WTC11 (cell line): ENCODE data around the gene PTPRN2. TPM values are rescaled to one million over a fixed set of nuclear protein-coding genes. Genes with fewer than 3 reads are reported as not detected.

ENCODE experiments used
- ATAC-seq: fragments of 200-7000 bp; cut with Tn5 transposase; 2 replicates; pipeline ENCODE4 v1.10.0; 2021; ENCODE audit warnings: mild to moderate bottlenecking, moderate library complexity
- CTCF ChIA-PET: fragments of 300-600 bp; sonication (Branson Sonifier 250); formaldehyde crosslinking; loops from one replicate; lab custom pipeline; 2021; ENCODE audit warnings: antibody characterized with exemption; lab: Charles Lee
- POLR2A ChIA-PET: fragments of 350-600 bp; sonication (Branson Sonifier 250); formaldehyde crosslinking; loops from one replicate; lab custom pipeline; 2021; ENCODE audit warnings: antibody characterized with exemption; lab: Charles Lee
- DNase-seq: peaks from one replicate; pipeline ENCODE4 v3.0.0; 2021; ENCODE audit warnings: low spot score
- H3K27ac Mint-ChIP-seq: 2 replicates; pipeline ENCODE4 v1.8.0; 2021; ENCODE audit warnings: mixed read lengths
- H3K27me3 Mint-ChIP-seq: 2 replicates; pipeline ENCODE4 v1.8.0; 2021; ENCODE audit warnings: low read depth, mild to moderate bottlenecking, moderate library complexity, mixed read lengths
- H3K36me3 Mint-ChIP-seq: 2 replicates; pipeline ENCODE4 v1.8.0; 2021; ENCODE audit warnings: mixed read lengths
- H3K4me1 Mint-ChIP-seq: 2 replicates; pipeline ENCODE4 v1.8.0; 2022; ENCODE audit warnings: mixed read lengths
- H3K4me3 Mint-ChIP-seq: 2 replicates; pipeline ENCODE4 v1.8.0; 2021; ENCODE audit warnings: mild to moderate bottlenecking, moderate library complexity, mixed read lengths
- H3K9me3 Mint-ChIP-seq: 2 replicates; pipeline ENCODE4 v1.8.0; 2021; ENCODE audit warnings: mixed read lengths
- AFF4 ChIP-seq: sonication (generic); formaldehyde crosslinking; IDR thresholded peaks from 2 replicates; pipeline ENCODE4 v1.8.1; 2023; ENCODE audit warnings: mild to moderate bottlenecking, missing genetic modification reagents, borderline replicate concordance
- ATF2 ChIP-seq: sonication (generic); formaldehyde crosslinking; IDR thresholded peaks from 2 replicates; pipeline ENCODE4 v1.8.1; 2022; ENCODE audit warnings: low read depth, missing genetic modification reagents, borderline replicate concordance
- CTCF ChIP-seq: fragments of 200-600 bp; IDR thresholded peaks from 2 replicates; pipeline ENCODE4 v1.8.0; 2022; ENCODE audit warnings: antibody characterized with exemption
- FOXP1 ChIP-seq: sonication (generic); formaldehyde crosslinking; IDR thresholded peaks from 2 replicates; pipeline ENCODE4 v1.8.0; 2022; ENCODE audit warnings: missing genetic modification reagents, mild to moderate bottlenecking, moderate library complexity, borderline replicate concordance
- FOXP4 ChIP-seq: sonication (generic); formaldehyde crosslinking; IDR thresholded peaks from 2 replicates; pipeline ENCODE4 v1.8.0; 2022; ENCODE audit warnings: mild to moderate bottlenecking, missing genetic modification reagents
- GTF2I ChIP-seq: fragments of 250-450 bp; sonication (Bioruptor Pico); conservative IDR thresholded peaks from 2 replicates; pipeline ENCODE4 v1.4.0; 2021; ENCODE audit warnings: mild to moderate bottlenecking
- NFYB ChIP-seq: sonication (generic); formaldehyde crosslinking; conservative IDR thresholded peaks from 2 replicates; pipeline ENCODE4 v1.8.0; 2022; ENCODE audit warnings: low read depth, missing genetic modification reagents
- PREB ChIP-seq: sonication (generic); formaldehyde crosslinking; IDR thresholded peaks from 2 replicates; pipeline ENCODE4 v1.8.1; 2022; ENCODE audit warnings: mild to moderate bottlenecking, missing genetic modification reagents, moderate library complexity, borderline replicate concordance
- PRRX2 ChIP-seq: fragments of 250-450 bp; sonication (Bioruptor Pico); IDR thresholded peaks from 2 replicates; pipeline ENCODE4 v1.8.0; 2021; ENCODE audit warnings: mild to moderate bottlenecking
- ZNF232 ChIP-seq: sonication (generic); formaldehyde crosslinking; IDR thresholded peaks from 2 replicates; pipeline ENCODE4 v1.8.0; 2022; ENCODE audit warnings: mild to moderate bottlenecking, missing genetic modification reagents
- ZNF671 ChIP-seq: fragments of 250-450 bp; sonication (Bioruptor Pico); IDR thresholded peaks from 2 replicates; pipeline ENCODE4 v1.8.0; 2021; ENCODE audit warnings: mild to moderate bottlenecking
- total RNA-seq: library from RNA; stranded (reverse); gene quantifications from 3 replicates; pipeline ENCODE4 v1.2.3, GENCODE V29; 2021

The PTPRN2 gene
- total RNA-seq, 1 experiment from 2014 or later: 4.7 TPM

- TF ChIP-seq AFF4 (CRISPR knock-in tag) (no peak), PRRX2 (CRISPR knock-in tag) (no peak), ZNF671 (CRISPR knock-in tag) (no peak)
These were observed 822.6 kb downstream of the PTPRN2 start (continued) for GRCh38 chr7:157764946-157765537.

- CTCF ChIA-PET: no interaction called here
- Mint-ChIP-seq H3K4me3 (no peak overlapping the region), H3K9me3 (peaks cover 54% of the 10 kb centered on the region)
These were observed 823.4 kb downstream of the PTPRN2 start for GRCh38 chr7:157764193-157764592.

More at GRCh38 chr7:157764193-157764592, 823.4 kb downstream of the PTPRN2 start:
- no peak overlapping the region for H3K27ac Mint-ChIP-seq
- ATAC-seq (no peak), DNase-seq (no peak)
- H3K27me3 Mint-ChIP-seq: peaks cover 10% of the 10 kb centered on the region
- H3K36me3 Mint-ChIP-seq: peaks cover 50% of the 10 kb centered on the region
- no peaks in the 10 kb centered on the region for H3K4me1 Mint-ChIP-seq
- POLR2A ChIA-PET: no interaction called here
- TF ChIP-seq GTF2I (CRISPR knock-in tag): no peak
- TF ChIP-seq ATF2: no peak
- TF ChIP-seq CTCF: no peak
- no peak for TF ChIP-seq PREB (CRISPR knock-in tag)
- no peak for TF ChIP-seq ZNF232 (CRISPR knock-in tag)
- TF ChIP-seq FOXP1 (CRISPR knock-in tag): no peak
- TF ChIP-seq FOXP4 (CRISPR knock-in tag): no peak
- TF ChIP-seq NFYB (CRISPR knock-in tag): no peak
- no peak for TF ChIP-seq ZNF671 (CRISPR knock-in tag)
